SK-N-SH (cell line): Measurements from ENCODE around the gene APLN.

Experiments
- POLR2AphosphoS5 ChIP-seq: IDR thresholded peaks from 2 replicates; pipeline ENCODE4 v1.6.1; 2012; ENCODE audit warnings: low read depth, low read length
- TF ChIP-seq, protein P1 (sequence below): fragments of 200-600 bp; sonication (generic); IDR thresholded peaks from 2 replicates; pipeline ENCODE4 v1.6.1; 2017; ENCODE audit warnings: antibody characterized with exemption, mild to moderate bottlenecking, moderate library complexity
- TF ChIP-seq, protein P2 (sequence below): IDR thresholded peaks from 2 replicates; pipeline ENCODE4 v1.4.0; 2012; ENCODE audit warnings: low read depth

DNA sequence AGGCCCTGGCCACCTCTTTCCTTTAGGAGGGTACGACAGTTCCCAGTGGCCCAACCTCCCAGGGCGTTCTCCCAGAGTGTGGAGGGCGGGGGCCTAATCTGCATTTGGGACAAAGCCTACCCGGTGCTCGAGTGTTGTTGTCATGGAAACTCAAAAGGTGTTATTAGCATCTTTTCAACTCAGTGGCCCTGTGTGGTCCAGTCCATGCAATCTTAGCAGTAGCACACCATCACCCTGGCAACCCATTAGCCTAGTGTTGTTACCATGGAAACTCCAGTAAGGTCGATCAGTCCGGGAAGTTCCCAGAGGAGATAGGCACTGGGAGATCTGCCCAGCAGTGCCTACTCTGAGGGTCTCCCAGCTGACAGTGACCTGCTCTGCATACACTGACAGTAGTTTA is 20.2 kb downstream of the APLN start:
- TF ChIP-seq, protein P1, sequence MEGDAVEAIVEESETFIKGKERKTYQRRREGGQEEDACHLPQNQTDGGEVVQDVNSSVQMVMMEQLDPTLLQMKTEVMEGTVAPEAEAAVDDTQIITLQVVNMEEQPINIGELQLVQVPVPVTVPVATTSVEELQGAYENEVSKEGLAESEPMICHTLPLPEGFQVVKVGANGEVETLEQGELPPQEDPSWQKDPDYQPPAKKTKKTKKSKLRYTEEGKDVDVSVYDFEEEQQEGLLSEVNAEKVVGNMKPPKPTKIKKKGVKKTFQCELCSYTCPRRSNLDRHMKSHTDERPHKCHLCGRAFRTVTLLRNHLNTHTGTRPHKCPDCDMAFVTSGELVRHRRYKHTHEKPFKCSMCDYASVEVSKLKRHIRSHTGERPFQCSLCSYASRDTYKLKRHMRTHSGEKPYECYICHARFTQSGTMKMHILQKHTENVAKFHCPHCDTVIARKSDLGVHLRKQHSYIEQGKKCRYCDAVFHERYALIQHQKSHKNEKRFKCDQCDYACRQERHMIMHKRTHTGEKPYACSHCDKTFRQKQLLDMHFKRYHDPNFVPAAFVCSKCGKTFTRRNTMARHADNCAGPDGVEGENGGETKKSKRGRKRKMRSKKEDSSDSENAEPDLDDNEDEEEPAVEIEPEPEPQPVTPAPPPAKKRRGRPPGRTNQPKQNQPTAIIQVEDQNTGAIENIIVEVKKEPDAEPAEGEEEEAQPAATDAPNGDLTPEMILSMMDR: no peak
- TF ChIP-seq POLR2AphosphoS5: no peak
- TF ChIP-seq, protein P2, sequence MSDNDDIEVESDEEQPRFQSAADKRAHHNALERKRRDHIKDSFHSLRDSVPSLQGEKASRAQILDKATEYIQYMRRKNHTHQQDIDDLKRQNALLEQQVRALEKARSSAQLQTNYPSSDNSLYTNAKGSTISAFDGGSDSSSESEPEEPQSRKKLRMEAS: no peak
